GM19193 (cell line): Measurements from ENCODE around the gene SLC13A3.

Experiments used
- POLR2A ChIP-seq: IDR thresholded peaks from 4 replicates; pipeline ENCODE4 v1.6.1; 2011; ENCODE audit not compliant: insufficient read depth, insufficient read length; ENCODE audit errors: extremely low read depth

SLC13A3 gene

GRCh38 chr20:46648903-46649649 lies 2.2 kb downstream of the SLC13A3 start:
- no peak for TF ChIP-seq POLR2A

GRCh38 chr20:46647469-46647868 lies 3.8 kb downstream of the SLC13A3 start:
- TF ChIP-seq POLR2A = no peak

GRCh38 chr20:46646659-46647380 lies 4.4 kb downstream of the SLC13A3 start:
- no peak for TF ChIP-seq POLR2A

- TF ChIP-seq POLR2A = no peak
Observed at GRCh38 chr20:46646122-46646521, 5.1 kb downstream of the SLC13A3 start.

GRCh38 chr20:46644733-46645132 lies 6.5 kb downstream of the SLC13A3 start:
- no peak for TF ChIP-seq POLR2A

- no peak for TF ChIP-seq POLR2A
Observed at GRCh38 chr20:46644160-46644559, 7.1 kb downstream of the SLC13A3 start.

- no peak for TF ChIP-seq POLR2A
Observed at GRCh38 chr20:46642969-46643343, 8.3 kb downstream of the SLC13A3 start.

- no peak for TF ChIP-seq POLR2A
Observed at GRCh38 chr20:46642265-46642968, 8.8 kb downstream of the SLC13A3 start.

GRCh38 chr20:46641424-46641823 lies 9.8 kb downstream of the SLC13A3 start:
- TF ChIP-seq POLR2A = no peak

GRCh38 chr20:46640536-46641311 lies 10.5 kb downstream of the SLC13A3 start:
- no peak for TF ChIP-seq POLR2A

- no peak for TF ChIP-seq POLR2A
Observed at GRCh38 chr20:46640044-46640443, 11.2 kb downstream of the SLC13A3 start.

- TF ChIP-seq POLR2A = no peak
Observed at GRCh38 chr20:46639587-46639986, 11.7 kb downstream of the SLC13A3 start.

- TF ChIP-seq POLR2A = no peak
Observed at GRCh38 chr20:46638898-46639274, 12.4 kb downstream of the SLC13A3 start.

- TF ChIP-seq POLR2A = no peak
Observed at GRCh38 chr20:46638134-46638897, 12.9 kb downstream of the SLC13A3 start.
